Stimulated activated CD4-positive, alpha-beta T cell treated with anti-CD3 and anti-CD28 coated beads, Interleukin-1b, Interleukin-23, amount 100 ng/mL, for 24 hours (primary cell): Measurements from ENCODE around the gene HTT.

Source experiments
- DNase-seq, 4 experiments: peaks; one replicate each; pipeline ENCODE4 v3.0.0-alpha.2; 2020; ENCODE audit warnings: low read depth in 4 of 4, low spot score in 1 of 4

Gene HTT

GRCh38 chr4:3233391-3234071 lies 159.1 kb downstream of the HTT start:
- no peak for DNase-seq

DNA sequence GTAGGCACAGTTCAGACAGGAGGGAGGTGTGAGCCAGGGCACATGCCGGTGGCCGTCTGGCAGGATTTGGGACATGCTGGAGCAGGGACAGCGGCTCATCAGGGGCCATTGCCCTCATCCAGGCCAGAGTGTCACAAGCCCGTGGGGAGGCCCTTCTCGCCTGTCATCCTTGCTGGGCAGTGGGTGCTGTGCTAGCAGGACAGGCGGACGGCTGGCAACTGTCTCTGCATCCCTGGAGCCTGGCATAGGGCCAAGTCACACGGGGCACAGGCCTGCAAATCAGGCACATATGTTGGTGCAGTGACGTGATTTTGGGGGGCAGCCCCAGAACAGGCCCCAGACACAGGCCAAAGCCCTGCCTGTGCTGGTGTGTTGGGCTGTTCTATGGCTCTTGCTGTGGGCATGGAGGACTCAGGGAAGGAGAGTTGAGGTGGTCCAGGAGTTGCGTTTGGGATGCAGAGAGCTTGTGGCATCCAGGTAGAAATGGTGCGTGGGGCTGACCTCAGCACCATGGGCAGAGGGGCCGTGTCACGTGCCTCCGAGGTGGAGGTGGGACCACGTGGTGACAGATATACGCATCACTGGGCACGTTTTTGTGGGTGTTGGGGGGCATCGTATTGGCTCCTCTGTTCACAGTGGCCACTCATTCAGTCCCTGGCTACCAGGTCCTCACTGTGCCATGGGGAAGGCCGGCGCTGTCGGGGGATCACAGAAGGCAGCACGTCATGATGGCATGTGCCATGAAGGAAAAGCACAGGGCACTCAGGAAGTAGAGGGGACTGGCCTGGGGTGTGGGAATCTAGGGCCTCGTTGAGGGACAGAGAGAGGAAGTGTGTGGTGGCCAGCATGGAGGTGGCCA lies 159.9 kb downstream of the HTT start:
- DNase-seq: no peak

DNA sequence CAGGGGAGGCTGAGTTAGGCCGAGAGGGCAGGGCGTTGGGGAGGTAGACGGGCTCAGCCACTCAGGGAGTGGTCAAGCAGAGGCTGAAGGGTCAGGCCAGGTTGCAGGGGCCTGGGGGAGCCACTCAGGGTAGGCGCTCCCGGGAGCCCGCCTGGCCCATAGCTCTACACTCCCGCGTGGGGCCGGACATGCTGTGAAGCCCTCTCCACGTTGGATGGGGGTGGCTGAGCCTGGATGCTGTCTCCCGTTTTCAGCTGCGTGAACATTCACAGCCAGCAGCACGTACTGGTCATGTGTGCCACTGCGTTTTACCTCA lies 160.5 kb downstream of the HTT start:
- DNase-seq: no peak

- no peak for DNase-seq
These were observed 161.1 kb downstream of the HTT start for GRCh38 chr4:3235581-3235980.

DNA sequence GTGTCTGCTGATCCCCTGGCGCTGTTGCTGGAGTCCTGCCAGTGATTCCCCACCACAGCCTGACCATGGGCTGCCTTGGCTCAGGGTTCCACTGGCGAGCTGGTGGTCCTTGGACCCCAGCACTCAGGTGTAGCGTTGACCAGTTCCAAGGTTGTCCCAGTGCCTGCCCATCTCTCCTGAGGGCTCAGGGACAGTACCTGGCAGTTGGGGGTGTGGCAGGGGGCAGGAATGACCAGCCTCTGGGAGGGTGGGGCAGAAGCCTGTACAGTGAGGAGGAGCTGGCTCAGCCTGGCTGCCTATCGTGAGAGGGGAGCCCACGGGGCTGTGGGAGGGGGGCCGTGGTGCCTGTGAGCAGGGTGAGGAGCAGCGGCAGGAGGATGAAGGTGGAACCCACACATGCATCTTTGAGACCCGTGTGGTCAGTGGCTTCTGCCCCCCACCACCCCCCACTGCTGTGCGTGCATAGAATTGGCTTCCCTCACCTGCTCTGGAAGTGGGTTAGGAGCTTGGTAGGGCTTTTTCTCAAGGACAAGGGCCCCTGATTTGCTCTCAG lies 161.9 kb downstream of the HTT start:
- DNase-seq: no peak

GRCh38 chr4:3237266-3237665 lies 162.8 kb downstream of the HTT start:
- DNase-seq: no peak

- DNase-seq: no peak
These were observed 163.5 kb downstream of the HTT start for GRCh38 chr4:3237712-3238560.

DNA sequence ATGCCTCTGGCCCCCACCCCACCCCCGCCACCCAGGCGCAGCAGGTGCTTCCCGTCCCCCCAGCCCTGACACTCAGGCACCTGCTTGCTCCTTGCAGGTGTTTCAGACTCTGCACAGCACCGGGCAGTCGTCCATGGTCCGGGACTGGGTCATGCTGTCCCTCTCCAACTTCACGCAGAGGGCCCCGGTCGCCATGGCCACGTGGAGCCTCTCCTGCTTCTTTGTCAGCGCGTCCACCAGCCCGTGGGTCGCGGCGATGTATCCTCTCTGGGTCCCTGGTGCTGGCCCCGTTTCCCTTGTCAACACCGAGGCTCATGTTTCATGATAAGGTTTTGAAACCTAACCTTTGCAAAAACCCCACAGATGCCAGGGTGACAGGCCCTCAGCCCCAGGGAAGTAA lies 164.2 kb downstream of the HTT start:
- no peak for DNase-seq

GRCh38 chr4:3239303-3239702 lies 164.8 kb downstream of the HTT start:
- DNase-seq: no peak

DNA sequence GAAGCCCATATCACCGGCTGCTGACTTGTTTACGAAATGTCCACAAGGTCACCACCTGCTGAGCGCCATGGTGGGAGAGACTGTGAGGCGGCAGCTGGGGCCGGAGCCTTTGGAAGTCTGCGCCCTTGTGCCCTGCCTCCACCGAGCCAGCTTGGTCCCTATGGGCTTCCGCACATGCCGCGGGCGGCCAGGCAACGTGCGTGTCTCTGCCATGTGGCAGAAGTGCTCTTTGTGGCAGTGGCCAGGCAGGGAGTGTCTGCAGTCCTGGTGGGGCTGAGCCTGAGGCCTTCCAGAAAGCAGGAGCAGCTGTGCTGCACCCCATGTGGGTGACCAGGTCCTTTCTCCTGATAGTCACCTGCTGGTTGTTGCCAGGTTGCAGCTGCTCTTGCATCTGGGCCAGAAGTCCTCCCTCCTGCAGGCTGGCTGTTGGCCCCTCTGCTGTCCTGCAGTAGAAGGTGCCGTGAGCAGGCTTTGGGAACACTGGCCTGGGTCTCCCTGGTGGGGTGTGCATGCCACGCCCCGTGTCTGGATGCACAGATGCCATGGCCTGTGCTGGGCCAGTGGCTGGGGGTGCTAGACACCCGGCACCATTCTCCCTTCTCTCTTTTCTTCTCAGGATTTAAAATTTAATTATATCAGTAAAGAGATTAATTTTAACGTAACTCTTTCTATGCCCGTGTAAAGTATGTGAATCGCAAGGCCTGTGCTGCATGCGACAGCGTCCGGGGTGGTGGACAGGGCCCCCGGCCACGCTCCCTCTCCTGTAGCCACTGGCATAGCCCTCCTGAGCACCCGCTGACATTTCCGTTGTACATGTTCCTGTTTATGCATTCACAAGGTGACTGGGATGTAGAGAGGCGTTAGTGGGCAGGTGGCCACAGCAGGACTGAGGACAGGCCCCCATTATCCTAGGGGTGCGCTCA lies 165.8 kb downstream of the HTT start:
- no peak for DNase-seq

GRCh38 chr4:3240936-3241522 lies 166.5 kb downstream of the HTT start:
- DNase-seq: no peak

GRCh38 chr4:3241898-3242524 lies 167.5 kb downstream of the HTT start:
- DNase-seq: no peak

- DNase-seq: no peak
These were observed 168.8 kb downstream of the HTT start for GRCh38 chr4:3243136-3243780.

DNA sequence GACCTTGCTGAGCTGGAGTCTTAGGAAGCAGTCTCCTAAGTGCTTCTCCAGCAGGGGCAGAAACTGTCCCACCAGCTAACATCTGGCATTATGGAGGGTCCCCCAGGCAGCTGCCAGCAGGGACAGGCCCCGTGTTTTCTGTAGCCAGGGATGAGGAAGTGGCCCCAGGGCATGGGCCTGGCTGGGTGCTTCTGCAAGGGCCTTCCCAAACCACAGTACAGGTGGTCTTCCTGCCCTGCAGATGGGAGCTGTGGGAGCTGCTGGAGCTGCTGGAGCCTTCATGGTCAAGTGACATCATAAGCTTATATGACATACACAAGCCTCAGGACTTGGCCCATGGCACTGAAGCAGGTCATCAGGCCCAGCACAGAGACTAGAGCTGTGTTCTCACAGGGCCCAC lies 169.5 kb downstream of the HTT start:
- DNase-seq: no peak

- DNase-seq: no peak
These were observed 170.3 kb downstream of the HTT start for GRCh38 chr4:3244747-3245146.

DNA sequence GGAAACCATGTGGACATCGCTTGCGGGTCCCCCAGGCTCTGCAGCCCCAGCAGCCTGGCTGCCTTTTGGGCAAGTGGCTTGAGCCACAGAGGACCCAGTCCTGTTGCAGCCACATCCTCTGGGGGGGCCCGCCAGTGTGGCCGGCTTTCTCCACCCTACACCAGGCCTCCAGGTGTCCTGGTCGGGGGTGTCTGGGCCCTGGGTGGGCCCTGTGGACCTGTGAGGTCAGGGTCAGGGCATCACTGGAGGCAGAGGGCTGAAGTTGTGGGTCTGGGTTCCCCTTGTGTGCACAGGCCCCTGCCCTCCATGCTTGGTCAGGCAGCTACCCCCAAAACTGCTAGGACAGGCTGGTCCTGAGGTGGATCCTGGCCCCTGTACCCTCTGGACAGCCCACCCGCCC lies 171.2 kb downstream of the HTT start:
- DNase-seq: no peak

DNA sequence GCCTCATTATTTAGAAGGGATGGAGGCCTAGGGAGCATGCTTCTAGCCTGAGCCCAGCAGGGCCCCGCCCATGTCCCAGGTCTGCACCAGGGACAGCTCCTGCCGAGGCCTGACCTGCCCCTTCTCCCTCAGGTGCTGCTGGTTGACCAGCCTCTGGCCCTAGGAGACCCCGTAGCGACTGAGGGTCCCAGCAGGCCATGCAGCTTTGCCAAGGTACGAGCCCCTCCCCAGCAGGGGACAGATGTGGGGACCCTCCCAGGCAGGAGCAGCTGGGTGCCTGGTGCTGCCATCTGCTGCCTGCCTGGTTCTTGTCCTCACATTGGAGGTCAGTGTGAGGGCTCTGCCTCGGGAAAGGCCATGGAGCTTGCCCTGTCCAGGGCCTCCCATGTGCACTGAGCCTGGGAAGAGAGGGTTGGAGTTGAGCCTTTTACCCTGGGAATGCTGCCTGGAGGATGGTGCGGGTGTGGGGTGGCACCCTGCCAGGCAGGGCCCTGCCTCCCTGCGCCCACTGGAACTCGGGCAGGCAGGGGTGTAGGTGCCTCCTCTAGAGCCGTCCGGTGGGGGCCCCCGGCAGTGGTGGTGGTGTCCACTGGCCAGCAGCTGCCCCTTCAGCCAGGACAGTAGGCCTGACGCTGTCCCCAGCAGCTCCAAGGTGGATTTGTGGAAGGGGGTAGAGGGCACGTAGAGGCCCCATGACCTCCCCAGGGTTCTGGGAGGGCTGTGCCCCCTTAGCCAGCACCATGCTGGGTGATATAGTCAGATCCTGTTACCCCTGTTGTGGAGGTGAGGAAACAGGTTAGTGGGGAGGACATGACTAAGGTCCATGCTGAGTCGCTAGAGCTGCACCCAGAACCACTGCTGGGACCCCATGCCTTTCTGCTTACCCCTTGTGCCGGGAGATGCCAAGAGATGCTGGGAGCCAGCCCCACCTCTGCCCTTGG lies 172.2 kb downstream of the HTT start:
- no peak for DNase-seq
